OCI-LY3 (cell line): ENCODE data around the gene PDXP.

ENCODE experiments used
- H2AFZ ChIP-seq: fragments of 200-600, 300-600 bp; shearing (Covaris generic); 2 replicates; pipeline ENCODE4 v1.6.0; 2014; ENCODE audit warnings: antibody characterized with exemption, low read depth, low read length
- H3K27ac ChIP-seq: fragments of 200-600, 300-600 bp; sonication (generic); 2 replicates; pipeline ENCODE4 v1.5.1; 2014; ENCODE audit warnings: mild to moderate bottlenecking, low read length, moderate library complexity, mixed read lengths
- H3K27me3 ChIP-seq: fragments of 200-600, 300-600 bp; sonication (generic); 2 replicates; pipeline ENCODE4 v1.6.1; 2014; ENCODE audit warnings: low read depth, low read length, mixed read lengths
- H3K36me3 ChIP-seq: fragments of 200-600, 300-600 bp; sonication (generic); replicated peaks from 2 replicates; pipeline ENCODE3; 2014; ENCODE audit warnings: low read depth, low read length, mixed read lengths
- H3K4me1 ChIP-seq: fragments of 300-600, 200-600 bp; sonication (generic); 2 replicates; pipeline ENCODE4 v1.6.1; 2014; ENCODE audit warnings: low read length, mixed read lengths
- H3K4me2 ChIP-seq: fragments of 200-600, 300-600 bp; sonication (generic); 2 replicates; pipeline ENCODE4 v1.6.1; 2014; ENCODE audit warnings: low read length, mixed read lengths
- H3K4me3 ChIP-seq: fragments of 300-600, 200-600 bp; sonication (generic); 2 replicates; pipeline ENCODE4 v1.5.1; 2014; ENCODE audit warnings: antibody characterized with exemption, mild to moderate bottlenecking, low read length, moderate library complexity
- H3K79me2 ChIP-seq: fragments of 300-600, 200-600 bp; shearing (Covaris generic); 2 replicates; pipeline ENCODE4 v1.6.1; 2014; ENCODE audit warnings: mild to moderate bottlenecking, low read length, mixed read lengths
- H3K9ac ChIP-seq: fragments of 300-600, 200-600 bp; shearing (Covaris generic); 2 replicates; pipeline ENCODE4 v1.6.0; 2014; ENCODE audit warnings: mild to moderate bottlenecking, low read length, moderate library complexity
- H3K9me3 ChIP-seq: fragments of 200-600, 300-600 bp; shearing (Covaris generic); 2 replicates; pipeline ENCODE4 v1.6.1; 2014; ENCODE audit warnings: low read length, mixed read lengths; ENCODE audit not compliant: insufficient read depth
- H4K20me1 ChIP-seq: fragments of 200-600, 300-600 bp; sonication (generic); 2 replicates; pipeline ENCODE4 v1.6.1; 2016; ENCODE audit warnings: low read length, mixed read lengths; ENCODE audit not compliant: insufficient read depth
- EZH2phosphoT487 ChIP-seq: fragments of 200-600 bp; shearing (Covaris generic); IDR thresholded peaks from 2 replicates; pipeline ENCODE4 v1.6.1; 2018; ENCODE audit warnings: antibody characterized with exemption, mixed run types, low read depth
- TF ChIP-seq, protein P1 (sequence below): fragments of 200-600, 300-600 bp; sonication (generic); IDR thresholded peaks from 2 replicates; pipeline ENCODE4 v1.5.1; 2014; ENCODE audit warnings: antibody characterized with exemption, low read length, low read depth

Gene PDXP

DNA sequence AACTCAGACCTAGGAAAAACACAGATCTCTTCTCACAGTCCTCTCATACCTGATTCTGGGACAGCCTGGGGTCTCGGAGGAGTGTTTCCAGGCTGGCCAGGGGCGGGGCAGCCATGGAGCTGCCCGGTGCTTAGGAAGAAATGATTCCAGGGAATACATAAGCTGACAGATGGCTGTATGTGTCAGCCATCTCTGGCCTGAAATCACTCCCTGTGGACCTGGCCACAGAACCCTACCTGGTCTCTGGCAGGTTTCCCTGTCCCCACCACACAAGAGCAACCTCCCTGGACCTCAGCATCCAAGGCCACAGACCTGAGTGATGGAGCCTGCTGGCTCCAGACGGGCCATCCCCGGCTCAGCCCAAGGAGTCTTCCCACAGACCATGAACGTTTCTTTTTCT, 39.8 kb upstream of the PDXP start:
- H3K27me3 ChIP-seq, result no peaks in the 10 kb centered on the region
- peak overlapping the region; percentile 4; the same call in 1 of the 2 replicates for H3K4me3 ChIP-seq
- TF ChIP-seq, protein P1, sequence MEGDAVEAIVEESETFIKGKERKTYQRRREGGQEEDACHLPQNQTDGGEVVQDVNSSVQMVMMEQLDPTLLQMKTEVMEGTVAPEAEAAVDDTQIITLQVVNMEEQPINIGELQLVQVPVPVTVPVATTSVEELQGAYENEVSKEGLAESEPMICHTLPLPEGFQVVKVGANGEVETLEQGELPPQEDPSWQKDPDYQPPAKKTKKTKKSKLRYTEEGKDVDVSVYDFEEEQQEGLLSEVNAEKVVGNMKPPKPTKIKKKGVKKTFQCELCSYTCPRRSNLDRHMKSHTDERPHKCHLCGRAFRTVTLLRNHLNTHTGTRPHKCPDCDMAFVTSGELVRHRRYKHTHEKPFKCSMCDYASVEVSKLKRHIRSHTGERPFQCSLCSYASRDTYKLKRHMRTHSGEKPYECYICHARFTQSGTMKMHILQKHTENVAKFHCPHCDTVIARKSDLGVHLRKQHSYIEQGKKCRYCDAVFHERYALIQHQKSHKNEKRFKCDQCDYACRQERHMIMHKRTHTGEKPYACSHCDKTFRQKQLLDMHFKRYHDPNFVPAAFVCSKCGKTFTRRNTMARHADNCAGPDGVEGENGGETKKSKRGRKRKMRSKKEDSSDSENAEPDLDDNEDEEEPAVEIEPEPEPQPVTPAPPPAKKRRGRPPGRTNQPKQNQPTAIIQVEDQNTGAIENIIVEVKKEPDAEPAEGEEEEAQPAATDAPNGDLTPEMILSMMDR, result no peak
- TF ChIP-seq EZH2phosphoT487, result no peak
- no peaks in the 10 kb centered on the region for H3K9me3 ChIP-seq
- H3K79me2 ChIP-seq, result no peaks in the 10 kb centered on the region
- peaks cover 37% of the 10 kb centered on the region for H3K36me3 ChIP-seq
- peak overlapping the region; percentile 47 for H3K27ac ChIP-seq
- no peak overlapping the region for H2AFZ ChIP-seq
- peak overlapping the region; percentile 32; the same call in 1 of the 2 replicates for H3K9ac ChIP-seq
- H3K4me1 ChIP-seq, result peaks cover 22% of the 10 kb centered on the region
- H4K20me1 ChIP-seq, result no peaks in the 10 kb centered on the region
- peak overlapping the region; percentile 38 for H3K4me2 ChIP-seq

DNA sequence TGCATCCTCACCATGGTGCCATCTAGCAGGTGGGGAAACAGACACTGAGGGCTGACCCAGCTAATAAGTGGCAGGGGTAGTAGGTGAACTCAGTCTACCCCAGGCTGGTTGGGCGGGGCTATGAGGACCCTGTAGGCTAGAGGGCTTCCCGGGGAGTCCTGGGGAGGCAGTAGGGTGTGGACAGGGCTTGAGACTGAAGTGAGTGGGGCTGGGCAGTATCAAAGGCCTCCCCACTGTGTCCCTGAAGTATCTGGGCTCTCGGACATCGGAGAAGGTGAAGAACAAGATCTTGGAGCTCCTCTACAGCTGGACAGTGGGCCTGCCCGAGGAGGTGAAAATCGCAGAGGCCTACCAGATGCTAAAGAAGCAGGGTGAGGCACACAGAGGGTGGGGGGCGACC, 38.5 kb upstream of the PDXP start:
- H3K27me3 ChIP-seq, result no peaks in the 10 kb centered on the region
- no peak overlapping the region for H3K27ac ChIP-seq
- peaks cover 35% of the 10 kb centered on the region for H3K4me1 ChIP-seq
- H3K9me3 ChIP-seq, result no peaks in the 10 kb centered on the region
- H3K36me3 ChIP-seq, result peaks cover 29% of the 10 kb centered on the region
- no peaks in the 10 kb centered on the region for H4K20me1 ChIP-seq
- H3K9ac ChIP-seq, result no peak overlapping the region
- H3K4me3 ChIP-seq, result no peak overlapping the region
- TF ChIP-seq EZH2phosphoT487, result no peak
- TF ChIP-seq, protein P1, result no peak
- H3K79me2 ChIP-seq, result no peaks in the 10 kb centered on the region
- H2AFZ ChIP-seq, result no peak overlapping the region
- no peak overlapping the region for H3K4me2 ChIP-seq

DNA sequence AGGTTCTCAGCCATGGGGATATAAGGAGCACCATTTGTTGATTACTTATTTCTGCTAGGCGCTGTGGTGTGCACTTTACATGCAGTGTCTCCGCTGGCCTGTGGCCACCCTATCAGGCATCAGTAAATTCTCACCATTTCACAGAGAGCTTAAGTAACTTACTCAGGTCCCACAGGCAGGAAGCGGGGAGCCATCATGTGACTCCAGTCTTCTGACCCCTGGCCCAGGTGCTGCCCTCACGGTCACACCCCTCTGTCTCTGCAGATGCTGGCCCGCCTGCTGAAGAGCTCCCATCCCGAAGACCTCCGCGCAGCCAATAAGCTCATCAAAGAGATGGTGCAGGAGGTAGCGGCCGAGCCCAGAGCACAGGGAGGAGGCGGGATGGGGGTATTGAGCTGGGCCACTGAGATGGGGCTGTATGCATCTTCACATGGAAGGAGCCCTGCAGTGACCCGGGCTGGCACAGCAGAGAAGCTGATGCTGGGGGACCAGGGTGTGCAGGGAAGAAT, 37.1 kb upstream of the PDXP start:
- Histone ChIP-seq H3K9ac (no peak overlapping the region), H2AFZ (no peak overlapping the region), H3K36me3 (peaks cover 25% of the 10 kb centered on the region), H3K4me2 (no peak overlapping the region), H3K4me3 (no peak overlapping the region), H4K20me1 (no peaks in the 10 kb centered on the region), H3K9me3 (no peaks in the 10 kb centered on the region), H3K4me1 (peaks cover 49% of the 10 kb centered on the region), H3K79me2 (no peaks in the 10 kb centered on the region; the same call in 1 of the 2 replicates), H3K27ac (no peak overlapping the region), H3K27me3 (no peaks in the 10 kb centered on the region)
- TF ChIP-seq, protein P1, result no peak
- TF ChIP-seq EZH2phosphoT487, result no peak

DNA sequence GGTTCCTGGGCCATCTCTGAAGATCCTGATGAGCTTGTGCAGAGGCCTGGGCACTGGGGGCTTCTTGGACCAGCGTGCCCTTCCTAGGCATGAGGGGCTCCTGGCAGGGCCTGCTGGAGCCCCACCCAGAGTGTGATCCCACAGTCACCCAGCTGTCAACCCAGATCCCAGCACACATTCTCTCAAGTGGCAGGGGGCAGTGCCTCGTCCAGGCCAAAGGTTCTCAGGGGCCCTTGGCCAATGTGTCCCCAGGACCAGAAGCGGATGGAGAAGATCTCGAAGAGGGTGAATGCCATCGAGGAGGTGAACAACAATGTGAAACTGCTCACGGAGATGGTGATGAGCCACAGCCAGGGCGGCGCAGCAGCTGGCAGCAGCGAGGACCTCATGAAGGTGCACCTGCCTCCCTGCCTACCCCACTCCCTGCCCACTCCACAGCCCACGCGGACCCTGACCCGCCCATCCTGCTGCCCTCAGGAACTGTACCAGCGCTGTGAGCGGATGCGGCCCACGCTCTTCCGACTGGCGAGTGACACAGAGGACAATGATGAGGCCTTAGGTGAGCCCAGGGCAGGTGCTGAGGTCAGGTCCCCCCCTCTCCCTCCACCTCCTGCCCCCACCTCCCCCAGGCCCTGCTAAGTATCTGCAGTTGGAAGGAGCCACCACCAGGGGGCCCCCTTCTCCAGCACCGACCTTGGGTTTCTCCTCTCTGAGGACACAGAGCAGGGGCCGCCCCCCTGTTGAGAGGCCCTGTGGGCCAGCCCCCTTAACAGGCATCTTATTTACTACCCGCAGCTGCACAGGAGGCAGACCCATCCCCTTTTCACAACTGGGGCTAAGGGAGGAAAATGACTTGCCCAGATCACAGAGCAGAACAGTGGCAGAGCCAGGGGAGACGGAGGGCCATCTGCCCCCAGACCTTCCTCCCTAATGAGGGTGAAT, 35.2 kb upstream of the PDXP start:
- no peaks in the 10 kb centered on the region; the same call in 1 of the 2 replicates for H3K79me2 ChIP-seq
- no peaks in the 10 kb centered on the region for H4K20me1 ChIP-seq
- peak overlapping the region; percentile 36 for H3K9ac ChIP-seq
- peak overlapping the region; percentile 95 for H3K27ac ChIP-seq
- TF ChIP-seq, protein P1, result peak; percentile 95
- no peak for TF ChIP-seq EZH2phosphoT487
- no peak overlapping the region for H2AFZ ChIP-seq
- peaks cover 18% of the 10 kb centered on the region for H3K36me3 ChIP-seq
- no peaks in the 10 kb centered on the region for H3K27me3 ChIP-seq
- H3K4me3 ChIP-seq, result no peak overlapping the region
- peaks cover 58% of the 10 kb centered on the region for H3K4me1 ChIP-seq
- no peaks in the 10 kb centered on the region for H3K9me3 ChIP-seq
- H3K4me2 ChIP-seq, result peak overlapping the region; percentile 42
